Loucy (cell line): ENCODE results near the gene ZBTB16.

Source experiments
- CTCF ChIP-seq: fragments of 200-600 bp; sonication (generic); conservative IDR thresholded peaks from 2 replicates; pipeline ENCODE4 v1.5.1; 2014; ENCODE audit warnings: mild to moderate bottlenecking, antibody characterized with exemption, low read length
- EZH2phosphoT487 ChIP-seq: fragments of 200-600 bp; IDR thresholded peaks from 2 replicates; pipeline ENCODE4 v1.6.1; 2018; ENCODE audit warnings: antibody characterized with exemption, mild to moderate bottlenecking, moderate library complexity, borderline replicate concordance

GRCh38 chr11:114199051-114199450 lies 139.5 kb downstream of the ZBTB16 start:
- TF ChIP-seq CTCF (no peak), EZH2phosphoT487 (no peak)
